ENCODE data around the gene R3HDM4.
"Not testable (repeated sequence)": the region's sequence is repeated elsewhere in the genome, so short reads cannot be mapped to it uniquely, and the experiment has no call there.

The R3HDM4 gene

GRCh38 chr19:913080-913748 lies at the start of gene R3HDM4:
R3HDM4 (minus strand) TSS chr19:913219; CDS start chr19:913157, 62 bp downstream.
- peak; percentile 74 to 80 for DNase-seq (ENCODE audit: low read depth in 2 of 2)

DNA sequence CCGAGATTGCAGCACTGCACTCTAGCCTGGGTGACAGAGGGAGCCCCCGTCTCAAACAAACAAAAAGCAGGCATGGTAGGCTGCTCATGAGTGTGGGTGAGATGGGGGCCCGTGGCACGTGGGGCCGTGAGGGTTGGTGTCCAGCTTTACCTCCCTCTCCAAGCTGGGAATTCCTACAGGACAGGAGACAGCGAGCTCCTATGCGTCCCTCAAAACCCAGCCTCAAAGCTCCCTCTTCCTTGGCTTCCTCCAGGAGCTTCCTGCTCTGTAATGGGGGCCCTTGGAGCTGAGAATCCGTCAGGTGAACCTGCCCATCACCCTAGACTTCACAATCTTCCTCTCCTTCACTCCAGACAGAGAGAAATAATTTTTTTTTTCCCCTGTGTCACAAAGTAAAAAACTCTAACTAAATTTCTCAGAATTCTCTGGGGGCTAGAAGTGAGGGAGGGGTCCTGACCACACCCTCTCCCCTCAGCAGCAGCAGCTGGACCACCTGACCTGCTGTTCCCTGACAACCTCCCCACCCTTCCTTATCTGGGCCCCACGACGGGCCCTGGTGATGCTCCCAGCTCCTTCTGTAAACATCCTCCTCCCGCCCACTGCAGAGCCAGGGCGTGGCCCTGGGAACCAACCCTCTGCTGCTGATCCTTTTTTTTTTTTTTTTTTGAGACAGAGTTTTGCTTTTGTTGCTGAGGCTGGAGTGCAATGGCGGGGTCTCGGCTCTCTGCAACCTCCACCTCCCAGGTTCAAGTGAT lies 49.0 kb upstream of the R3HDM4 start:
- DNase-seq (ENCODE audit: low read depth in 2 of 2): no peak

DNA sequence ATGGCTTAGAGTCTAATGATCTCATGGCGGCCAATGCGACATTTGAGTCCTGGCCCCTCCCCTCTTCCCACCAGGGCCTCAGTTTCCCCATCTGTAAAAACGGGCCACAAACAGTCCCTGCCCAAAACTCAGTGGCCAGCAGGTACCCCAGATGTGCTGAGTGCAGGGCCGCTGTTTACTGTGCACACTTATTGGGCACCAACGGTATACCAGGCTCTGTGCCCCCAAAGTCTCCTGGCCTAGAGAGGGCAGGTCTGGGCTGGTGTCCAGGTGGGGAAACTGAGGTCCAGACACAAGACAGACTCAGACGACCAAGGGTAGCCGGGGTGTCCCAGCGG lies 47.6 kb upstream of the R3HDM4 start:
- DNase-seq (ENCODE audit: low read depth in 2 of 2): no peak

DNA sequence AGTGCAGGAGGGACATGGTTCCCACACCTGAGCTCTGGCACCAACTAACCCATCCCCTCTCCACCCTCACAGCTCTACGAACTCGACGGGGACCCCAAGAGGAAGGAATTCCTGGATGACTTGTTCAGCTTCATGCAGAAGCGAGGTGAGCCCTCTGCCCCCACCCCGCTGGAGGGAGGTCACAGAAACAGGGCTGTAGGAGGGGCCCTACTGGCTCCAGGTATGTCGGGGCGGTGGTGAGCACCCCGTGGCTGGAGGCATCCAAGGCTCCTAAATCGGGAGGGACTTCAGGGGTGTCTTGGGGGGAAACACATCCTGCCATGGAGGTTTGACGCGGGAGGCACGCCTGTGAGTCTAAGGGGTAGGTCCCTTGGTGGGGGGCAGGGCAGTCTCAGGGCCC lies 47.0 kb upstream of the R3HDM4 start:
- DNase-seq (ENCODE audit: low read depth in 2 of 2): no peak

GRCh38 chr19:958967-959855 lies 46.2 kb upstream of the R3HDM4 start:
- DNase-seq (ENCODE audit: low read depth in 2 of 2): peak; percentile 35 to 37

- DNase-seq (ENCODE audit: low read depth in 2 of 2): not testable (repeated sequence)
Measured at GRCh38 chr19:957578-957977, 44.6 kb upstream of the R3HDM4 start.

DNA sequence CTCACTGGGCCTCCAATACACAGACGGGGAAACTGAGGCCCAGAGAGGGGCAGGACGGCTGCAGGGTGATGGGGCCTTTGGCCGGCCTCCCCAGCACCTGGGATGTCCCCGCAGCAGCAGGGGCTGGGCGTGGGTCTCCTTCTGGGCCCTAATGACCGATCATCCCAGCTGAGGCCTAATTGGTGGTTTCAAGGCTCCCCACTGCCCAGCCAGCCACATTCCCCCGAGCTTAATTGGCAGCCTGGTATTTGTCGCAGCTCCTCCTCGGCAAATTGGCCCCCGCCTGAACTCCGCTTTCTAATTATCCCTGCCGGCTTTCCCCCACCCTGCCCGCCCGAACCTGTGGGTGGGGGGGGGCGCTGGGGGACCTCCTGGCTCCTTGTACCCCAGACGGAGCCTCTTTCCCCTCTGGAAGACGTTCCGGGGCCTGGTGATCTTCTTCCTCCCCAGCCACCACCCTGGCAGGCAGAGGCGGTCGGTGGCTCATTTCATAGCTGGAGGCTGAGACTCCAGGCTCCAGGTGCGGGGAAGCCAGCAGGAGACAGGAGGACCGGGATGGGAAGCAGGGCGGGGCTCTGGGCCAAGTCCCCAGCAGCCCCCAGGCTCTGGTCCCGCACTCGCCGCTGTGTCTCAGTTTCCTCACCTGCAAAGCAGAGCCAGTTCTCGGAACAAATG lies 43.9 kb upstream of the R3HDM4 start:
- DNase-seq (ENCODE audit: low read depth in 2 of 2): no peak

- no peak for DNase-seq (ENCODE audit: low read depth in 2 of 2)
Measured at GRCh38 chr19:955803-956765, 43.1 kb upstream of the R3HDM4 start.

GRCh38 chr19:954672-955494 lies 41.9 kb upstream of the R3HDM4 start:
- no peak for DNase-seq (ENCODE audit: low read depth in 2 of 2)

DNA sequence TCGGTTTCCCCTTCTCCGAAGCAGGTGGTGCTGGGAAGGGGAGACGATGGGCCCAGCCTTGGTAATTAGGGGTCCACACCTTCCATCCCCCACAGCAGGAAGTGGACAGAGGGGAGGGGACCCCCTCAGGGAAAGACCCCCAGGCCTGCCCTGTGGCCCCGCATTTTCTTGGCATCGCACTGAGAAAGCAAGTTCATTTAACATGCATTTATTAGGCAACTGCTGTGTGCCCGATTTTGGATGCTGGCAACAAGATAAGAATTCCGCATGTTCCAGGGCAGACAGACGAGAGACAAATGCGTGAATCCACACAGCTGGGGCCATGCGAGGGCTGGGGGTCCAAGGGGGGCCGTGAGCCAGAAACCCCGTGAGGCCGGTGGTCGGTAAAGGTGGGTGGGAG lies 41.3 kb upstream of the R3HDM4 start:
- DNase-seq (ENCODE audit: low read depth in 2 of 2): no peak

DNA sequence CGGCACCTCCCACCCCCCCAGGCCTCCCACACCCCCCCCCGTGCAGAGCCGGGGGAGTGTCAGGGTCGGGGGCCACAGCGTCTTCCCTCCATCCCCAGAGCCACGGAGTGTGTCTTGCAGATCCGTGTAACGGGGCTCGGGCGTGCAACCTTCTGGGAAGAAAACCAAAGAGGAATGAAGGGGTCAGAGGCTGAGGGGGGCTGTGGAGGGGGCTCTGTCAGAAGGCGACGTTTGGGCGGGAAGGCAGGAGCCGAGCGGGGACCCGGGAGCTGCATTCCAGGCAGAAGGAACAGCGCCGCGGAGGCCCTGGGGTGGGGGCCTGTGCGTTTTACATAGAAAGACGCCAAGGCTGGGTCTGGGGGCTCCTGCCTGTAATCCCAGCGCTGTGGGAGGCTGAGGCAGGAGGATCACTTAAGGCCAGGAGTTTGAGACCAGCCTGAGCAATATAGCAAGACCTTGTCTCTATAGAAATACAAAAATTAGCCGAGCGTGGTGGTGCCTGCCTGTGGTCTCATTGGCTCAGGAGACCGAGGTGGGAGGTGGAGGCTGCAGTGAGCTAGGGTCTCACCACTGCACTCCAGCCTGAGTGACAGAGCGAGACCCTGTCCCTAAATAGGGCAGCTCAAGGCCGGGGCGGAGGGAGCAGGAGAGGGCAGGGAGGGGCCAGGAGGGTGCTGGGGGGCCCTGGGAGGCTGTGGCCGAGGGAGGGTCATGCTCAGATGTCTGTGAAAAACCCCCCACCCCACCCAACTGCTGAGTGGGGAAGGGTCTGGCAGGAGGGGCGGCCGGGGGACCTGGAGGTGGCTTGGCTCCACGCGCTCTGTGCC lies 40.6 kb upstream of the R3HDM4 start:
- no peak for DNase-seq (ENCODE audit: low read depth in 2 of 2)

- no peak for DNase-seq (ENCODE audit: low read depth in 2 of 2)
Measured at GRCh38 chr19:952680-953444, 39.8 kb upstream of the R3HDM4 start.

DNA sequence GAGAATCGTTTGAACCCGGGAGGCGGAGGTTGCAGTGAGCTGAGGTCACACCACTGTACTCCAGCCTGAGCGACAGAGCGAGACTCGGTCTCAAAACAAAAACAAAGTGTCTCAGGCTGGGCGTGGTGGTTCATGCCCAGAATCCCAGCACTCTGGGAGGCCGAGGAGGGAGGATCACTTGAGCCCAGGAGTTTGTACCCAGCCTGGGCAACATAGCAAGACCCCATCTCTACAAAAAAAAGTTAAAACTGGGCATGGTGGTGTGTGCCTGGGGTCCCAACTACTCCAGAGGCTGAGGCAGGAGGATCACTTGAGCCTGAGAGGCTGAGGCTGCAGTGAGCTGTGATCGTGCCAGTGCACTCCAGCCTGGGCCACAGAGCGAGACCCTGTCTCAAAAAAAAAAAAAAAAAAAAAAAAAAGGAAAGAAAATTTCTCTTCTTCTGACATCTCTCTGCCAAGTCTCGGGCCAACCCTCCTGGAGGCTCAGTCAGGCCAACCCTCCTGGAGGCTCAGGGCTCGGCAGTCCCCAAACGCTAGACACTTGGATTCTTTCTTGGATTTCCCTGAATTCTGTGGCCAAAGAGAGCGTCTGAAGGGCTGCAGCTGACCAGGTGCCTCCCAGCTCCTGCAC lies 39.1 kb upstream of the R3HDM4 start:
- no peak for DNase-seq (ENCODE audit: low read depth in 2 of 2)

DNA sequence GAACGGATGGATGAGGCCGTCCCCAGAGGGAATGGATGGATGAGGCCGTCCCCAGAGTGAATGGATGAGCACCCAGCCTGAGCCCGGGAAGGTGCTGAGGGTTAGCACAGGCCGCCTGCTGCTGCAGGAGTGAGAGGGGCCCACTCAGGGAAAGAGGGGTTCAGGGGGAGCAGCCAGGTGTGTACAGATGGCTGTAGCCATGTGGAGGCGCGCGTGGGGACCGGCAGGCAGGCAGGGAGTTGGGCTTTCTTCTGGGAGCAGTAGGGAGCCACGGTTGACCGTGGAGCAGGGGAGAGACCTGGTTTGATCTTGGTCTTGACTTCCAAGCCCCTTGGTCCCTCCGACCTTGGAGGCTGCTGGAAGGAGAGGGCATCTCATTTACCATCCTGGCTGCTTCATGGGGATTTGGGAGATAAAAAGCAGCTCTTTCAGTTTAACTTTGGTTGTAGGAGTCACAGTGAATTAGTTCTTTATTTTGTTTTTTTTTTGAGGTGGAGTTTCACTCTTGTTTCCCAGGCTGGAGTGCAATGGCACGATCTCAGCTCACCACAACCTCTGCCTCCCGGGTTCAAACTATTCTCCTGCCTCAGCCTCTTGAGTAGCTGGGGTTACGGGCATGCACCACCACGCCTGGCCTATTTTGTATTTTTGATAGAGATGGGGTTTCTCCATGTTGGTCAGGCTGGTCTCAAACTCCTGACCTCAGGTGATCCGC lies 37.5 kb upstream of the R3HDM4 start:
- DNase-seq (ENCODE audit: low read depth in 2 of 2): no peak

DNA sequence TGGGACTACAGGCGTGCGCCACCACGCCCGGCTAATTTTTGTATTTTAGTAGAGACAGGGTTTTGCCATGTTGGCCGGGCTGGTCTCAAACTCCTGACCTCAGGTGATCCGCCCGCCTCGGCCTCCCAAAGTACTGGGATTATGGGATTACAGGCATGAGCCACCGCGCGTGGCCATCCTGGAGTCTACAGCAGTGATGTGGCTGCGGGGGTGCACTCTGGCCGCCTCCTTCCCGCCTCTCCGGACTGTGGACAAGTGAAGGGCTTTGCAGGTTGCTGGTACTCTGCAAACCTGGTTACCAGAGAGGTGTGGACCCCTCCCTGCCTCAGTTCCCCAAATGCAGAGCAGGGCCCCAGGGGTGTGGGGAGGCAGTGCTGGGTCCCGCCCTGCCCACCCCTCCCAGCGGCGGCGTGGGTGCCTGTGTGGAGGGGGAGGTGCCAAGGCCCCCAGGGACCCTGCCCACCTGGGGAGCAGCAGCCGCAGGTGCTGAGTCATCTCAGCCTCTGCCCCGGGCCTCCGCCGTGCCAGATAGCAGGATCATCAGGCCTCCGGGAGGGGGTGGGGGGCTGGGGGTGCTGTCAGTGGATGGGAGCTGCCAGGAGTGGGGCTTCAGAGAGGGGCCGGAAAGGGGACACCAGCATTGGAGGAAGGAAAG lies 36.0 kb upstream of the R3HDM4 start:
- DNase-seq (ENCODE audit: low read depth in 2 of 2): no peak

GRCh38 chr19:947707-948539 lies 34.9 kb upstream of the R3HDM4 start:
- DNase-seq (ENCODE audit: low read depth in 2 of 2): no peak

Data from stimulated activated CD8-positive, alpha-beta memory T cell treated with anti-CD3 and anti-CD28 coated beads, Interleukin-15, amount 100 ng/mL, for 48 hours (primary cell).